ENCODE measurements around the gene DOCK9.

Gene DOCK9

GRCh38 chr13:98997738-98998641 lies 20.1 kb upstream of the DOCK9 start:
- DNase-seq, result no peak

- DNase-seq, result no peak
These were observed 19.3 kb upstream of the DOCK9 start for GRCh38 chr13:98997011-98997730.

GRCh38 chr13:98996046-98996445 lies 18.2 kb upstream of the DOCK9 start:
- DNase-seq, result no peak

- DNase-seq, result no peak
These were observed 17.0 kb upstream of the DOCK9 start for GRCh38 chr13:98994896-98995295.

GRCh38 chr13:98994080-98994479 lies 16.2 kb upstream of the DOCK9 start:
- no peak for DNase-seq

- no peak for DNase-seq
These were observed 14.5 kb upstream of the DOCK9 start for GRCh38 chr13:98992355-98992754.

GRCh38 chr13:98990701-98991100 lies 12.8 kb upstream of the DOCK9 start:
- no peak for DNase-seq

GRCh38 chr13:98989469-98990235 lies 11.8 kb upstream of the DOCK9 start:
- no peak for DNase-seq

- no peak for DNase-seq
These were observed 10.9 kb upstream of the DOCK9 start for GRCh38 chr13:98988780-98989179.

- no peak for DNase-seq
These were observed 10.4 kb upstream of the DOCK9 start for GRCh38 chr13:98988277-98988676.

GRCh38 chr13:98987275-98987674 lies 9.4 kb upstream of the DOCK9 start:
- no peak for DNase-seq

GRCh38 chr13:98986226-98986846 lies 8.5 kb upstream of the DOCK9 start:
- DNase-seq, result peak; percentile 10

- DNase-seq, result no peak
These were observed 7.7 kb upstream of the DOCK9 start for GRCh38 chr13:98985591-98985990.

GRCh38 chr13:98984983-98985382 lies 7.1 kb upstream of the DOCK9 start:
- no peak for DNase-seq

- no peak for DNase-seq
These were observed 6.3 kb upstream of the DOCK9 start for GRCh38 chr13:98984118-98984517.

- DNase-seq, result no peak
These were observed 5.3 kb upstream of the DOCK9 start for GRCh38 chr13:98983182-98983581.

GRCh38 chr13:98981369-98982080 lies 3.7 kb upstream of the DOCK9 start:
- DNase-seq, result no peak

GRCh38 chr13:98979012-98979660 lies 1.3 kb upstream of the DOCK9 start:
- no peak for DNase-seq

GRCh38 chr13:98978280-98978679 lies 416 bp upstream of the DOCK9 start:
- DNase-seq, result no peak

GRCh38 chr13:98976941-98977340 lies 923 bp downstream of the DOCK9 start:
- DNase-seq, result no peak

- peak; percentile 51 for DNase-seq
These were observed 1.5 kb downstream of the DOCK9 start for GRCh38 chr13:98976338-98976737.

- peak; percentile 66 for DNase-seq
These were observed 2.0 kb downstream of the DOCK9 start for GRCh38 chr13:98975822-98976261.
